ENCODE data around the gene AP2A1. TPM values are rescaled to one million over a fixed set of nuclear protein-coding genes. Genes with fewer than 3 reads are reported as not detected.

AP2A1 gene
- total and polyA plus RNA-seq, 2 of the 13 experiments (the other 11 are each of a cell fraction or from before 2014, with no cell fraction given), result 22.7 to 39.7 TPM

- TF ChIP-seq HNF1B (CRISPR knock-in tag; IDR thresholded peaks at IDR 0.05) (peak; percentile 66; the same call in 1 of the 2 replicates), BCL6 (CRISPR knock-in tag; IDR thresholded peaks at IDR 0.05) (no peak), ELF3 (CRISPR knock-in tag; IDR thresholded peaks at IDR 0.05) (peak; percentile 39; the same call in 1 of the 2 replicates), RFX1 (IDR thresholded peaks at IDR 0.05) (peak; percentile 48), SIN3A (IDR thresholded peaks at IDR 0.05; ENCODE audit: borderline replicate concordance, low read depth, low read length) (0 out of 2 replicates have a peak, but pooled peaks have one; percentile 35), YEATS4 (CRISPR knock-in tag; IDR thresholded peaks at IDR 0.05; ENCODE audit: borderline replicate concordance) (0 out of 2 replicates have a peak, but pooled peaks have one; percentile 40), MEIS2 (CRISPR knock-in tag; IDR thresholded peaks at IDR 0.05) (peak; percentile 18; the same call in 1 of the 2 replicates), ZNF704 (CRISPR knock-in tag; IDR thresholded peaks at IDR 0.05; ENCODE audit: borderline replicate concordance) (peak; percentile 74; the same call in 1 of the 2 replicates), ZMYM2 (CRISPR knock-in tag; IDR thresholded peaks at IDR 0.05) (no peak), ZNF547 (CRISPR knock-in tag; IDR thresholded peaks at IDR 0.05) (peak; percentile 82), ZNF660 (CRISPR knock-in tag; IDR thresholded peaks at IDR 0.05; ENCODE audit: borderline replicate concordance, low read depth) (no peak), IKZF4 (CRISPR knock-in tag; IDR thresholded peaks at IDR 0.05; ENCODE audit: borderline replicate concordance, low read depth, not compliant biosample characterization) (peak; percentile 25), KLF11 (CRISPR knock-in tag; IDR thresholded peaks at IDR 0.05) (no peak), GABPA (IDR thresholded peaks at IDR 0.05; ENCODE audit: low read depth, low read length) (no peak), GABPA (CRISPR knock-in tag; IDR thresholded peaks at IDR 0.05; ENCODE audit: low read depth) (peak; percentile 40), CHCHD3 (CRISPR knock-in tag; IDR thresholded peaks at IDR 0.05) (no peak), ZBTB1 (CRISPR knock-in tag; IDR thresholded peaks at IDR 0.05; ENCODE audit: borderline replicate concordance) (no peak), HMGXB3 (CRISPR knock-in tag; IDR thresholded peaks at IDR 0.05; ENCODE audit: borderline replicate concordance) (no peak), HNRNPL (IDR thresholded peaks at IDR 0.05; ENCODE audit: low read depth, low read length) (no peak), KAT8 (CRISPR knock-in tag; IDR thresholded peaks at IDR 0.05) (peak; percentile 83), ATAD3A (CRISPR knock-in tag; IDR thresholded peaks at IDR 0.05) (no peak), POLR2AphosphoS2 (IDR thresholded peaks at IDR 0.05; ENCODE audit: low read depth, low read length) (no peak), MED1 (CRISPR knock-in tag; IDR thresholded peaks at IDR 0.05) (peak; percentile 70), YEATS2 (CRISPR knock-in tag; IDR thresholded peaks at IDR 0.05; ENCODE audit: borderline replicate concordance) (peak; percentile 47; the same call in 1 of the 2 replicates), ZNF563 (CRISPR knock-in tag; IDR thresholded peaks at IDR 0.05) (no peak)
Observed at GRCh38 chr19:49817964-49818648, 51.3 kb downstream of the AP2A1 start, which contains the start of gene MED25 (continued).
